ENCODE measurements around the gene PTGIR. TPM values are rescaled to one million over a fixed set of nuclear protein-coding genes. Genes with fewer than 3 reads are reported as not detected.

PTGIR gene
- total RNA-seq, 1 donor from 2014 or later, result 0.27 TPM

GRCh38 chr19:46586294-46586693, 38.6 kb downstream of the PTGIR start:
- Mint-ChIP-seq H3K4me1 (ENCODE audit: low read depth, unreplicated experiment) (no peaks in the 10 kb centered on the region), H3K36me3 (ENCODE audit: unreplicated experiment) (no peaks in the 10 kb centered on the region)
- TF ChIP-seq CTCF (IDR thresholded peaks at IDR 0.05; ENCODE audit: partially characterized antibody, unreplicated experiment), result no peak

GRCh38 chr19:46585539-46585938, 39.4 kb downstream of the PTGIR start:
- TF ChIP-seq CTCF (IDR thresholded peaks at IDR 0.05; ENCODE audit: partially characterized antibody, unreplicated experiment), result no peak
- no peak for DNase-seq

More at GRCh38 chr19:46586294-46586693, 38.6 kb downstream of the PTGIR start:
- Mint-ChIP-seq H3K27me3 (ENCODE audit: unreplicated experiment) (peaks cover 2% of the 10 kb centered on the region), H3K9me3 (ENCODE audit: unreplicated experiment) (peaks cover 4% of the 10 kb centered on the region), H3K27ac (ENCODE audit: unreplicated experiment) (no peak overlapping the region), H3K4me3 (ENCODE audit: unreplicated experiment) (no peak overlapping the region)
- no peak for DNase-seq

GRCh38 chr19:46580247-46580646, 44.6 kb downstream of the PTGIR start:
- Mint-ChIP-seq H3K36me3 (ENCODE audit: unreplicated experiment) (no peaks in the 10 kb centered on the region), H3K4me3 (ENCODE audit: unreplicated experiment) (no peak overlapping the region), H3K27ac (ENCODE audit: unreplicated experiment) (no peak overlapping the region), H3K4me1 (ENCODE audit: low read depth, unreplicated experiment) (peaks cover 2% of the 10 kb centered on the region), H3K9me3 (ENCODE audit: unreplicated experiment) (peaks cover 4% of the 10 kb centered on the region), H3K27me3 (ENCODE audit: unreplicated experiment) (peaks cover 3% of the 10 kb centered on the region)
- no peak for TF ChIP-seq CTCF (IDR thresholded peaks at IDR 0.05; ENCODE audit: partially characterized antibody, unreplicated experiment)
- no peak for DNase-seq

More at GRCh38 chr19:46585539-46585938, 39.4 kb downstream of the PTGIR start:
- Mint-ChIP-seq H3K27me3 (ENCODE audit: unreplicated experiment) (peaks cover 2% of the 10 kb centered on the region), H3K36me3 (ENCODE audit: unreplicated experiment) (no peaks in the 10 kb centered on the region), H3K9me3 (ENCODE audit: unreplicated experiment) (peaks cover 4% of the 10 kb centered on the region), H3K4me3 (ENCODE audit: unreplicated experiment) (no peak overlapping the region), H3K27ac (ENCODE audit: unreplicated experiment) (no peak overlapping the region), H3K4me1 (ENCODE audit: low read depth, unreplicated experiment) (no peaks in the 10 kb centered on the region)

- no peak overlapping the region for H3K27ac Mint-ChIP-seq (ENCODE audit: unreplicated experiment)
- peaks cover 4% of the 10 kb centered on the region for H3K9me3 Mint-ChIP-seq (ENCODE audit: unreplicated experiment)
- TF ChIP-seq CTCF (IDR thresholded peaks at IDR 0.05; ENCODE audit: partially characterized antibody, unreplicated experiment), result peak; percentile 83
- H3K4me1 Mint-ChIP-seq (ENCODE audit: low read depth, unreplicated experiment), result peaks cover 4% of the 10 kb centered on the region
- DNase-seq, result peak; percentile 82
- peaks cover 3% of the 10 kb centered on the region for H3K27me3 Mint-ChIP-seq (ENCODE audit: unreplicated experiment)
- no peak overlapping the region for H3K4me3 Mint-ChIP-seq (ENCODE audit: unreplicated experiment)
- H3K36me3 Mint-ChIP-seq (ENCODE audit: unreplicated experiment), result no peaks in the 10 kb centered on the region
Observed at GRCh38 chr19:46579361-46579879, 45.5 kb downstream of the PTGIR start.

GRCh38 chr19:46578450-46578849, 46.4 kb downstream of the PTGIR start:
- Mint-ChIP-seq H3K4me3 (ENCODE audit: unreplicated experiment) (no peak overlapping the region), H3K36me3 (ENCODE audit: unreplicated experiment) (no peaks in the 10 kb centered on the region), H3K4me1 (ENCODE audit: low read depth, unreplicated experiment) (peaks cover 7% of the 10 kb centered on the region), H3K27ac (ENCODE audit: unreplicated experiment) (no peak overlapping the region), H3K9me3 (ENCODE audit: unreplicated experiment) (peaks cover 1% of the 10 kb centered on the region), H3K27me3 (ENCODE audit: unreplicated experiment) (peaks cover 2% of the 10 kb centered on the region)
- no peak for DNase-seq
- TF ChIP-seq CTCF (IDR thresholded peaks at IDR 0.05; ENCODE audit: partially characterized antibody, unreplicated experiment), result no peak

All from glutamatergic neuron (in vitro differentiated cells).